ENCODE results near the gene L3MBTL4.

DNA sequence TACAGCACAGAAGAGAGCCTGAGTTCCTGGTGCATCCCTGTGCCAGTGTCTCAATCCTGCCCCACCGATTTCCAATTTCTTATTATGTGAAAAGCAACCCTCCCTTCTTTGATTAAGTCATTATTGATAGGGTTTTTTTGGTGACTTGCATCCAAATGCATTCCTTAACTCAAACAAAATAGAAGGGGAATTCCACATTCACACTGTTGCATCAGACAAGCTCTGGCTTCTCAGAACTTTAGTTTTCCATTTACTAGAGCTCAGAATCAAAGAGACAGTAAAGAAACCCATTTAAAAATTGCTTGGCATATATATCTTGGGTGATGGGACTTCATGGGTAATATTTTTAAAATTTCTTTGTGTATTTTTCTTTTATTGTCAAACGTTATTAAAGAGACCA is 505.6 kb downstream of the L3MBTL4 start:
- TF ChIP-seq CTCF (IDR thresholded peaks at IDR 0.05) (no peak), STAT6 (CRISPR knock-in tag; conservative IDR thresholded peaks at IDR 0.05; ENCODE audit: low read depth) (no peak), TCF7 (CRISPR knock-in tag; IDR thresholded peaks at IDR 0.05; ENCODE audit: low read depth) (no peak), MLX (CRISPR knock-in tag; IDR thresholded peaks at IDR 0.05) (no peak), NR1H2 (CRISPR knock-in tag; IDR thresholded peaks at IDR 0.05) (no peak), ELF4 (CRISPR knock-in tag; IDR thresholded peaks at IDR 0.05; ENCODE audit: low read depth) (no peak)

All from WTC11 (cell line).